ENCODE results near the gene TTPAL. TPM values are rescaled to one million over a fixed set of nuclear protein-coding genes. Genes with fewer than 3 reads are reported as not detected.

Gene TTPAL
- total RNA-seq, 4 donors from 2014 or later: 27.1 to 36.8 (median 31.7) TPM

GRCh38 chr20:44448753-44449546, 26.7 kb upstream of the TTPAL start:
- intact Hi-C loops (cut with DNase I; ENCODE audit: low total_unique reads): no loop called here
- DNase-seq (ENCODE audit: low spot score in 2 of 2): no peak
- 57 to 66% methylated on average over 9 of the region's 9 CpGs for WGBS, 2 donors
- TF ChIP-seq POLR2A (IDR thresholded peaks at IDR 0.05): no peak
- no peak for TF ChIP-seq CTCF (IDR thresholded peaks at IDR 0.05)
- no peak overlapping the region for H3K4me3 ChIP-seq (ENCODE audit: low read depth, poor library complexity, severe bottlenecking)

GRCh38 chr20:44449864-44450263, 25.8 kb upstream of the TTPAL start:
- WGBS, 2 donors: 88% methylated on average over 7 of the region's 7 CpGs
- no peak for DNase-seq (ENCODE audit: low spot score in 2 of 2)
- H3K4me3 ChIP-seq (ENCODE audit: low read depth, poor library complexity, severe bottlenecking): no peak overlapping the region
- intact Hi-C loops (cut with DNase I; ENCODE audit: low total_unique reads): loop anchor here (10.0 kb wide), 2 partner anchors 45 to 225 kb away; no protein-coding TSS in a partner anchor
- TF ChIP-seq POLR2A (IDR thresholded peaks at IDR 0.05) (no peak), CTCF (IDR thresholded peaks at IDR 0.05) (no peak)

- intact Hi-C loops (cut with DNase I; ENCODE audit: low total_unique reads): loop anchor here (10.0 kb wide), 2 partner anchors 46 to 226 kb away; no protein-coding TSS in a partner anchor
- TF ChIP-seq CTCF (IDR thresholded peaks at IDR 0.05) (no peak), POLR2A (IDR thresholded peaks at IDR 0.05) (no peak)
- no peak overlapping the region for H3K4me3 ChIP-seq (ENCODE audit: low read depth, poor library complexity, severe bottlenecking)
- WGBS, 2 donors: 41 to 60% methylated on average over 3 of the region's 3 CpGs
- DNase-seq (ENCODE audit: low spot score in 2 of 2): no peak
Observed at GRCh38 chr20:44450281-44450889, 25.3 kb upstream of the TTPAL start.

- intact Hi-C loops (cut with DNase I; ENCODE audit: low total_unique reads): loop anchor here (10.0 kb wide), 2 partner anchors 46 to 226 kb away; no protein-coding TSS in a partner anchor
- 80 to 83% methylated on average over 5 to 7 of the region's 7 CpGs for WGBS, 2 donors
Observed at GRCh38 chr20:44450903-44451450, 24.7 kb upstream of the TTPAL start.

More at GRCh38 chr20:44450903-44451450, 24.7 kb upstream of the TTPAL start:
- no peak overlapping the region for H3K4me3 ChIP-seq (ENCODE audit: low read depth, poor library complexity, severe bottlenecking)
- DNase-seq (ENCODE audit: low spot score in 2 of 2): no peak
- no peak for TF ChIP-seq POLR2A (IDR thresholded peaks at IDR 0.05)
- TF ChIP-seq CTCF (IDR thresholded peaks at IDR 0.05): no peak
